Measurements from ENCODE around the gene PCMT1. TPM values are rescaled to one million over a fixed set of nuclear protein-coding genes. Genes with fewer than 3 reads are reported as not detected.

The PCMT1 gene
- total and polyA plus RNA-seq, 2 of the 13 experiments (the other 11 are each of a cell fraction or from before 2014, with no cell fraction given) = 112 to 169 TPM

GRCh38 chr6:149749594-149750135 is at the start of gene PCMT1 (continued):
- peak; percentile 86 for TF ChIP-seq POGK (CRISPR knock-in tag; conservative IDR thresholded peaks at IDR 0.05)
- TF ChIP-seq HOXA9 (CRISPR knock-in tag; IDR thresholded peaks at IDR 0.05; ENCODE audit: borderline replicate concordance) = no peak
- no peak; the same call in none of the 2 replicates for TF ChIP-seq ZNF605 (CRISPR knock-in tag; IDR thresholded peaks at IDR 0.05)
- peak in 1 of 2 experiments; percentile 84; a peak in 3 of 4 replicates for TF ChIP-seq HMGXB4 (CRISPR knock-in tag; IDR thresholded peaks at IDR 0.05; ENCODE audit: borderline replicate concordance in 1 of 2, low read depth in 1 of 2)
- TF ChIP-seq TMF1 (CRISPR knock-in tag; IDR thresholded peaks at IDR 0.05; ENCODE audit: low read depth) = peak; percentile 97
- peak; percentile 79; the same call in 1 of the 2 replicates for TF ChIP-seq PATZ1 (CRISPR knock-in tag; IDR thresholded peaks at IDR 0.05)
- no peak for TF ChIP-seq LCORL (IDR thresholded peaks at IDR 0.05)
- TF ChIP-seq LCORL (CRISPR knock-in tag; IDR thresholded peaks at IDR 0.05) = no peak; the same call in 1 of the 2 replicates
- no peak for TF ChIP-seq NFE2L1 (CRISPR knock-in tag; IDR thresholded peaks at IDR 0.05; ENCODE audit: borderline replicate concordance)
- TF ChIP-seq JARID2 (CRISPR knock-in tag; IDR thresholded peaks at IDR 0.05; ENCODE audit: insufficient replicate concordance) = no peak
- 0 out of 2 replicates have a peak, but pooled peaks have one; percentile 71 for TF ChIP-seq ZBTB43 (CRISPR knock-in tag; conservative IDR thresholded peaks at IDR 0.05)
- TF ChIP-seq HMG20A (CRISPR knock-in tag; IDR thresholded peaks at IDR 0.05; ENCODE audit: borderline replicate concordance) = no peak
- TF ChIP-seq XRCC5 (optimal IDR thresholded peaks at IDR 0.05; ENCODE audit: low read length) = no peak
- TF ChIP-seq REPIN1 (CRISPR knock-in tag; IDR thresholded peaks at IDR 0.05; ENCODE audit: borderline replicate concordance, low read depth) = peak; percentile 55; the same call in 1 of the 2 replicates
- TF ChIP-seq ZNF224 (CRISPR knock-in tag; IDR thresholded peaks at IDR 0.05) = no peak
- TF ChIP-seq KLF12 (CRISPR knock-in tag; IDR thresholded peaks at IDR 0.05; ENCODE audit: borderline replicate concordance) = peak; percentile 97
- TF ChIP-seq ATRX (CRISPR knock-in tag; IDR thresholded peaks at IDR 0.05; ENCODE audit: borderline replicate concordance) = peak; percentile 93; the same call in 1 of the 2 replicates
- TF ChIP-seq THYN1 (CRISPR knock-in tag; IDR thresholded peaks at IDR 0.05; ENCODE audit: borderline replicate concordance, low read depth) = peak; percentile 60; the same call in 1 of the 2 replicates
- TF ChIP-seq ZBTB21 (CRISPR knock-in tag; IDR thresholded peaks at IDR 0.05) = no peak
- TF ChIP-seq YY1 (IDR thresholded peaks at IDR 0.05; ENCODE audit: insufficient read depth, insufficient replicate concordance, low read depth, low read length) = peak; percentile 64
- no peak for TF ChIP-seq NBN (conservative IDR thresholded peaks at IDR 0.05)
- TF ChIP-seq ZNF598 (CRISPR knock-in tag; IDR thresholded peaks at IDR 0.05; ENCODE audit: borderline replicate concordance) = 0 out of 2 replicates have a peak, but pooled peaks have one; percentile 85
- peak; percentile 74; the same call in 1 of the 2 replicates for TF ChIP-seq DNMT1 (CRISPR knock-in tag; IDR thresholded peaks at IDR 0.05)
